ENCODE measurements around the gene AKTIP. TPM values are rescaled to one million over a fixed set of nuclear protein-coding genes. Genes with fewer than 3 reads are reported as not detected.

AKTIP gene
- total and polyA plus RNA-seq, 9 of the 15 experiments (the other 6 are each of a cell fraction or from before 2014, with no cell fraction given): 3.0 to 10.7 (median 4.4) TPM

DNA sequence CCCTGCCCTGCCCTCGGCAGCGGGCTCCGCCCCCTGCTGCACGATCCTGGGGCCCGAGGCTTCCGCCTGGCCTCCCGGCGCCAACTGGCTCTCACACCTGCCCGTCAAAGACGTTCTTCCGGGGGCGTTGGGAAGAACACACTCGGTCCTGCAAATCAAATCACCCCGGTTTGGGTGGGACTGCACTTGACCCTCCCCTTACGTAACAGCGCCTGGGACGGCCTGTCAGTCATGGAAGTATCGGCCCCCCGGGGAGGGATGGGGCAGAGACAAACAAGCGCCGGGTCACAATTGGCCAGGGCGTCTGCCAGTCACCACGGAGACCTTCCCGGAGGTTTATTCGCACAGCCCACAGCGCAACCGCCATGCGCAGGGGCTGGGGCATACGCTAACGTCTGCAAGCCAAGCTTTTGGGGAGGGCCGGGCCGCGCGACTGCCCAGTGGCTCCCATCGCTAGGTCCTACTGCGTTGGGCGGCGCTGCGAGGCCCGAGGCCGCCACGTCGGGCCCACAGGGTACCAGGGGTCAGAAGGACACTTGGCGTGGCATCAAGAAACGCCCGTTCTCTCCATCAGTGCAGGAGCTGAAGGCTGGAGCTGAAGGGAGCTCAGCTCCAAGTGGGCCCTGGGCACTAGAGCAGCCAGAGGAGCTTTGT, 388 bp upstream of the AKTIP start (continued):
- TF ChIP-seq, protein P1, sequence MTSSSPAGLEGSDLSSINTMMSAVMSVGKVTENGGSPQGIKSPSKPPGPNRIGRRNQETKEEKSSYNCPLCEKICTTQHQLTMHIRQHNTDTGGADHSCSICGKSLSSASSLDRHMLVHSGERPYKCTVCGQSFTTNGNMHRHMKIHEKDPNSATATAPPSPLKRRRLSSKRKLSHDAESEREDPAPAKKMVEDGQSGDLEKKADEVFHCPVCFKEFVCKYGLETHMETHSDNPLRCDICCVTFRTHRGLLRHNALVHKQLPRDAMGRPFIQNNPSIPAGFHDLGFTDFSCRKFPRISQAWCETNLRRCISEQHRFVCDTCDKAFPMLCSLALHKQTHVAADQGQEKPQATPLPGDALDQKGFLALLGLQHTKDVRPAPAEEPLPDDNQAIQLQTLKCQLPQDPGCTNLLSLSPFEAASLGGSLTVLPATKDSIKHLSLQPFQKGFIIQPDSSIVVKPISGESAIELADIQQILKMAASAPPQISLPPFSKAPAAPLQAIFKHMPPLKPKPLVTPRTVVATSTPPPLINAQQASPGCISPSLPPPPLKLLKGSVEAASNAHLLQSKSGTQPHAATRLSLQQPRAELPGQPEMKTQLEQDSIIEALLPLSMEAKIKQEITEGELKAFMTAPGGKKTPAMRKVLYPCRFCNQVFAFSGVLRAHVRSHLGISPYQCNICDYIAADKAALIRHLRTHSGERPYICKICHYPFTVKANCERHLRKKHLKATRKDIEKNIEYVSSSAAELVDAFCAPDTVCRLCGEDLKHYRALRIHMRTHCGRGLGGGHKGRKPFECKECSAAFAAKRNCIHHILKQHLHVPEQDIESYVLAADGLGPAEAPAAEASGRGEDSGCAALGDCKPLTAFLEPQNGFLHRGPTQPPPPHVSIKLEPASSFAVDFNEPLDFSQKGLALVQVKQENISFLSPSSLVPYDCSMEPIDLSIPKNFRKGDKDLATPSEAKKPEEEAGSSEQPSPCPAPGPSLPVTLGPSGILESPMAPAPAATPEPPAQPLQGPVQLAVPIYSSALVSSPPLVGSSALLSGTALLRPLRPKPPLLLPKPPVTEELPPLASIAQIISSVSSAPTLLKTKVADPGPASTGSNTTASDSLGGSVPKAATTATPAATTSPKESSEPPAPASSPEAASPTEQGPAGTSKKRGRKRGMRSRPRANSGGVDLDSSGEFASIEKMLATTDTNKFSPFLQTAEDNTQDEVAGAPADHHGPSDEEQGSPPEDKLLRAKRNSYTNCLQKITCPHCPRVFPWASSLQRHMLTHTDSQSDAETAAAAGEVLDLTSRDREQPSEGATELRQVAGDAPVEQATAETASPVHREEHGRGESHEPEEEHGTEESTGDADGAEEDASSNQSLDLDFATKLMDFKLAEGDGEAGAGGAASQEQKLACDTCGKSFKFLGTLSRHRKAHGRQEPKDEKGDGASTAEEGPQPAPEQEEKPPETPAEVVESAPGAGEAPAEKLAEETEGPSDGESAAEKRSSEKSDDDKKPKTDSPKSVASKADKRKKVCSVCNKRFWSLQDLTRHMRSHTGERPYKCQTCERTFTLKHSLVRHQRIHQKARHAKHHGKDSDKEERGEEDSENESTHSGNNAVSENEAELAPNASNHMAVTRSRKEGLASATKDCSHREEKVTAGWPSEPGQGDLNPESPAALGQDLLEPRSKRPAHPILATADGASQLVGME (CRISPR knock-in tag; IDR thresholded peaks at IDR 0.05): peak; percentile 89
- no peak for TF ChIP-seq SAFB2 (IDR thresholded peaks at IDR 0.05; ENCODE audit: borderline replicate concordance, low read depth, low read length, severe bottlenecking)
- TF ChIP-seq DDX20 (tag; IDR thresholded peaks at IDR 0.05; ENCODE audit: low read depth): no peak
- TF ChIP-seq NUFIP1 (IDR thresholded peaks at IDR 0.05; ENCODE audit: partially characterized antibody): peak; percentile 24
- TF ChIP-seq MYBL2 (IDR thresholded peaks at IDR 0.05; ENCODE audit: low read depth): no peak
- TF ChIP-seq MYBL2 (CRISPR knock-in tag; IDR thresholded peaks at IDR 0.05; ENCODE audit: borderline replicate concordance): no peak
- TF ChIP-seq ZNF589 (CRISPR knock-in tag; IDR thresholded peaks at IDR 0.05; ENCODE audit: low read depth): no peak
- peak; percentile 54 for TF ChIP-seq MYC (IDR thresholded peaks at IDR 0.05; ENCODE audit: low read depth, low read length)
- TF ChIP-seq MYC (CRISPR knock-in tag; IDR thresholded peaks at IDR 0.05; ENCODE audit: borderline replicate concordance, low read depth): no peak
- TF ChIP-seq PTTG1 (tag; IDR thresholded peaks at IDR 0.05; ENCODE audit: low read depth): no peak
- TF ChIP-seq CSDE1 (IDR thresholded peaks at IDR 0.05): no peak
- TF ChIP-seq, protein P2, sequence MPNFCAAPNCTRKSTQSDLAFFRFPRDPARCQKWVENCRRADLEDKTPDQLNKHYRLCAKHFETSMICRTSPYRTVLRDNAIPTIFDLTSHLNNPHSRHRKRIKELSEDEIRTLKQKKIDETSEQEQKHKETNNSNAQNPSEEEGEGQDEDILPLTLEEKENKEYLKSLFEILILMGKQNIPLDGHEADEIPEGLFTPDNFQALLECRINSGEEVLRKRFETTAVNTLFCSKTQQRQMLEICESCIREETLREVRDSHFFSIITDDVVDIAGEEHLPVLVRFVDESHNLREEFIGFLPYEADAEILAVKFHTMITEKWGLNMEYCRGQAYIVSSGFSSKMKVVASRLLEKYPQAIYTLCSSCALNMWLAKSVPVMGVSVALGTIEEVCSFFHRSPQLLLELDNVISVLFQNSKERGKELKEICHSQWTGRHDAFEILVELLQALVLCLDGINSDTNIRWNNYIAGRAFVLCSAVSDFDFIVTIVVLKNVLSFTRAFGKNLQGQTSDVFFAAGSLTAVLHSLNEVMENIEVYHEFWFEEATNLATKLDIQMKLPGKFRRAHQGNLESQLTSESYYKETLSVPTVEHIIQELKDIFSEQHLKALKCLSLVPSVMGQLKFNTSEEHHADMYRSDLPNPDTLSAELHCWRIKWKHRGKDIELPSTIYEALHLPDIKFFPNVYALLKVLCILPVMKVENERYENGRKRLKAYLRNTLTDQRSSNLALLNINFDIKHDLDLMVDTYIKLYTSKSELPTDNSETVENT (CRISPR knock-in tag; IDR thresholded peaks at IDR 0.05): 0 out of 2 replicates have a peak, but pooled peaks have one; percentile 33
- TF ChIP-seq TGIF2 (CRISPR knock-in tag; IDR thresholded peaks at IDR 0.05): no peak
- no peak for TF ChIP-seq ZNF551 (CRISPR knock-in tag; IDR thresholded peaks at IDR 0.05)
- TF ChIP-seq CEBPG (CRISPR knock-in tag; IDR thresholded peaks at IDR 0.05): peak; percentile 85
- TF ChIP-seq CEBPG (tag; conservative IDR thresholded peaks at IDR 0.05 in 1 of 2, IDR thresholded peaks at IDR 0.05 in 1 of 2): peak; percentile 74 to 78
- TF ChIP-seq, protein P3, sequence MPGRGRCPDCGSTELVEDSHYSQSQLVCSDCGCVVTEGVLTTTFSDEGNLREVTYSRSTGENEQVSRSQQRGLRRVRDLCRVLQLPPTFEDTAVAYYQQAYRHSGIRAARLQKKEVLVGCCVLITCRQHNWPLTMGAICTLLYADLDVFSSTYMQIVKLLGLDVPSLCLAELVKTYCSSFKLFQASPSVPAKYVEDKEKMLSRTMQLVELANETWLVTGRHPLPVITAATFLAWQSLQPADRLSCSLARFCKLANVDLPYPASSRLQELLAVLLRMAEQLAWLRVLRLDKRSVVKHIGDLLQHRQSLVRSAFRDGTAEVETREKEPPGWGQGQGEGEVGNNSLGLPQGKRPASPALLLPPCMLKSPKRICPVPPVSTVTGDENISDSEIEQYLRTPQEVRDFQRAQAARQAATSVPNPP (IDR thresholded peaks at IDR 0.05; ENCODE audit: borderline replicate concordance, insufficient read depth, insufficient read length): no peak
